ENCODE data around the gene DHRS12.
A peak's percentile ranks its signal among the peaks of the same experiment; 100 is the strongest.

Gene DHRS12

GRCh38 chr13:51805925-51806324 is 2.0 kb upstream of the DHRS12 start:
- DNase-seq = no peak

- DNase-seq = no peak
These were observed 1.4 kb upstream of the DHRS12 start for GRCh38 chr13:51805313-51805712.

- peak; percentile 39 to 41 for DNase-seq
These were observed 571 bp upstream of the DHRS12 start for GRCh38 chr13:51804295-51805172.

DNA sequence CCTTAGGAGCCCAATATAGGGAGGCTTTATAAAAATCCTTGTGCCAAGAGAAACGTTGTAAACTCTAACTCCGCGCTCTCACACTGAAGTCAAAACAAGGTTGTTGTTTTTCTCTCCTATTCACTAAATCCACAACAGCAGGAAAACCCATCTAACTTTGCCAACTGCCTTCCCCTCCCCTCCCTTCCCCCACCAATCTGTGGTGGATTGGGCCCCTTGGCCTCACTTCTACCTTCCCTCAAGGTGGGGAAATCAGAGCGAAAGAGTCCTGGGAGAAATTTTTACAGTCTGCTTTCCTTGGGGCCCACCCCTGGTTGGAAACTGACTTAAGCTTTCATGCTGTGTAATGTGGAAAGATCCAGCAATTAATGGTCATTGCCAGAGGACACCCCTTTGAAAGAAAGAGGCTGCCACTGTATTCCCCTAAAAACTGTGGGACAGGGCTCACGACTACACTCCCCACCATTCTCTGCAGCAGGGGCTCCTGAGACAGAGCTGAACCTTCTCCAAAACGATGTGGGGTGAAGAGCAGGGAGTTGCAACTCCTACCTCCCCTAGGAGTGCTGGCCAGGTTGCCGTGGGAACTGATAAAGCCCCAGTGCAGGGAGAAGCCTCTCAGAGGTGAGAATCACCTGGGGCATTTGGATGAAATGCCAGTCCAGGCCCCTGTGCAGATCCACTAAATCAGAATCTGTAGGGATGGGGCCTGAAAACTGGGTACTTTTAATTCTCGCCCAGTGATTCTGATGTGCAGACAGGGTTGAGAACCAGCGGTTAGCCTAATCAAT is 1.1 kb downstream of the DHRS12 start:
- no peak for DNase-seq

- DNase-seq = no peak
These were observed 2.3 kb downstream of the DHRS12 start for GRCh38 chr13:51801631-51802099.

DNA sequence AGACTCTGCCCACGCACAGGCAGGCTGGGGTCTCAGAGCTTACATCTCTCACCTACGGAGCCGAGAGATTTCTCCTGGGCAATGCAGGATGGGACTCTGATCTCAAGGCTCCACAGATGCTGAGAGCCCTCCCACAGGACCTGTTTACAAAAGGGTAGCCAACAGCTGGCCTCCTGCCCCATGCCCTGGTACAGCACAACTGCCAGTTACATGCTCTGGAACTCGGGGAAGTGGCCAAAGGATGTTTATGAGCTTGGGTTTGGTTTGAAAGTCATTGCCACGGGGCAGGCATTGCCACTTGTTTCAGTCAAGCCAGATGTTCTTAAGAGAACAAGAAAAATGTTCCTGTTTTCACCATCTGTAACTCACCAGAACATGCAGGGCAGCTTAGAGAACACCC is 3.5 kb downstream of the DHRS12 start:
- DNase-seq = no peak

GRCh38 chr13:51799261-51799660 is 4.7 kb downstream of the DHRS12 start:
- no peak for DNase-seq

DNA sequence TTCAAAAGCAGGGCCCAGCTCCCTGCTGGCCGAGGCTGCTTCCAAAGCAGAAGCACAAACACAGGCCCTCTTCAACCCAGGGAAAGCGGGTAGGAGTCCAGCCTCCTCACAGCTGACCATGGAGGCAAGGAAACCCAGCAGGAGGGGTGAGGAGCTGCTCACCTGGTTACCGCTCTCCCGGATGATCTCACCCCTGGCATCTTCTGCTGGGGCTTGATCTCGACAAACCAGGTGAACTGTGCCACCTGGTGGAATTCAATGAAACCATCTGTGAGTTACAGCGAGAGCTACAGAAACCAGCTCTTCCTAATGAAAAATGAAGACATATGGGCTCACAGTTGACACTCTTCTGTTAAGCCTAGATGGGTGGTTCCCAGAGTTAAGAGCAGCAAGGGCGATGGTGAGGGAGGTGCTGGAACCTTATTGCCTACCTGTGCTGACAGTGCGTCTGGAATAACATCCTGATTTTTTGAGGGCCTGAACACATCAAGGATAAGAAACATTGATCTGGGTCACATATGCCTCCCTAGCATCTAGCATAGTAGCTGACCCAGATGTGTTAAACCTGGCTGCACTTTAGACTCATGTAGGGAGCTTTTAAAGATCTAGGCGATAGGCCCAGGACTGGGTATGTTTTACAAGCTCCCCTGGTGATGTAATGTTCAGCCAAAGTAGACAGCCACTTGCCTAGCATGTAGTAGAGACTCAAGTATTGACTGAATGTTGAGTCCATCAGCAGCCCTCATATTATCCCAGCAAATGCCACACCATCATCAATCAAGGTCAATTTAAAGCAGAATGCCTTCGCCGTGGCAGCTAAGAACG is 6.1 kb downstream of the DHRS12 start:
- peak; percentile 60 to 62 for DNase-seq

DNA sequence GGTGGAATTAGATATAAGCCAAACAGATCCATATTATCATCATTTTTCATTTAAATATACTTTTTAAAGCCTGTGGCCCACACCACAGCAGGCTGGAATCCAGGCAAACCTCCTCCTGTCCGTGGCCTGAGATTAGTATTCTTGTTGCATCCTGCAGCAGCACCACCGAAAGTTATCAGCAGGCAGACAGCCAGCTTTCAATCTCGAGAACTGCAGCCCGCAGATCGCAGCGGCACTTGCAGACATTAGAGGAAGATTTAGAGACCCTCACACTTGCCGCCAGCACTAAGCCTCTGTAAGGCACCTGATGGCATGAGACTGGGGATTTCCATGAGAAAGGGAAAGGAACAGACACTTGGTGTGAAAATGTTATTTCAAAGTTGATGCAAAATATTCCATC is 7.4 kb downstream of the DHRS12 start:
- DNase-seq = no peak

DNA sequence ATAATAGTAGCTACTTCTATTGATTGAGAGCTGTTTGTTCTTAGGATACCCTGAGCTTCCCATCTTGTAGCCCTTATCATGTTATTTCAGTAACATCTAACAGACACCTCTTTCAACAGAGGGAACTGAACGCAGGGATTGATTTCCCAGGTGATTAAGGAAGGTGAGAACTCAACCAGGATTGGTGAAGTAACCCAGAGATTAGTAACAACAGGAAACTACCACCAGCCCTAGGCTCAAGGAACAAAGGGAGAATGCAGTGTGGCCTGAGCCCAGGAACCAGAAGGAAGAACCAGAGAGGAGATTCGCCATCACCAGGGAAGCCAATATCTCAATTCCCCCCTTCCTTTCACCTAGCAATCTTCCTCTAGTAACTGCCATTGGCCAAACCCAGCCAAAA is 8.5 kb downstream of the DHRS12 start:
- DNase-seq = no peak

GRCh38 chr13:51794964-51795363 is 9.0 kb downstream of the DHRS12 start:
- no peak for DNase-seq

GRCh38 chr13:51793570-51794271 is 10.2 kb downstream of the DHRS12 start:
- peak; percentile 40 to 56 for DNase-seq

- no peak for DNase-seq
These were observed 17.3 kb downstream of the DHRS12 start for GRCh38 chr13:51786425-51787265.

- no peak for DNase-seq
These were observed 18.1 kb downstream of the DHRS12 start for GRCh38 chr13:51785712-51786424.

- DNase-seq = no peak
These were observed 19.9 kb downstream of the DHRS12 start for GRCh38 chr13:51784097-51784496.

DNA sequence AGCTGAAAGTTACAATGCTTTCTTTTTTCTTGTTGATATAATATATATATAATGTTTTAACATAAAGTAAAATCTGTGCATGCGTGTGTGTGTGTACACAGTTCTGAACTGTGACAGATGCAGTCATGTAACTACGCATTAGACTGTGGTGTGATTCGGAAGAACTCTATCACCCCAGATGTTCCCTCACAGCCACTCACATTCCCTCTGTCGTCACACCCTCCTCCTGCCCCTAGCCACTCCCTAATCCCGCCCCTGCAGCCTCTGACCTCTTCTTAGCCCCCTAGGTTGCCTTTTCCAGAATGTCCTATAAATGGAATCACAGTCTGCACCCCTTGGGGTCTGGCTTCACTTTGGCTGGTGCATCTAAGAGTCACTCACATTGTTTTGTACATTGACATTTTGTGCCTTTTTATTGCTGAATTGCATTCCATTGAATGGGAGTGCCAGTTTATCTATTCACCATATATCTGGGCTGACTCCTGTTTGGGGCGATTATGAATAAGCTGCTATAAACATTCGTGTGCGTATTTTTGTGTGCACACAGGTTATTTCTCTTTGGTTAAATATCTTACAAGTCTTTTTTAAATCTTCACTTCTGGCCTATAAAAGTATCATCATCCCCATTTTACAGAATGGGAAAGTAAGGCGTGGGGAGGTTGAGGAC is 20.4 kb downstream of the DHRS12 start:
- DNase-seq = no peak

- no peak for DNase-seq
These were observed 21.8 kb downstream of the DHRS12 start for GRCh38 chr13:51782026-51782710.

DNA sequence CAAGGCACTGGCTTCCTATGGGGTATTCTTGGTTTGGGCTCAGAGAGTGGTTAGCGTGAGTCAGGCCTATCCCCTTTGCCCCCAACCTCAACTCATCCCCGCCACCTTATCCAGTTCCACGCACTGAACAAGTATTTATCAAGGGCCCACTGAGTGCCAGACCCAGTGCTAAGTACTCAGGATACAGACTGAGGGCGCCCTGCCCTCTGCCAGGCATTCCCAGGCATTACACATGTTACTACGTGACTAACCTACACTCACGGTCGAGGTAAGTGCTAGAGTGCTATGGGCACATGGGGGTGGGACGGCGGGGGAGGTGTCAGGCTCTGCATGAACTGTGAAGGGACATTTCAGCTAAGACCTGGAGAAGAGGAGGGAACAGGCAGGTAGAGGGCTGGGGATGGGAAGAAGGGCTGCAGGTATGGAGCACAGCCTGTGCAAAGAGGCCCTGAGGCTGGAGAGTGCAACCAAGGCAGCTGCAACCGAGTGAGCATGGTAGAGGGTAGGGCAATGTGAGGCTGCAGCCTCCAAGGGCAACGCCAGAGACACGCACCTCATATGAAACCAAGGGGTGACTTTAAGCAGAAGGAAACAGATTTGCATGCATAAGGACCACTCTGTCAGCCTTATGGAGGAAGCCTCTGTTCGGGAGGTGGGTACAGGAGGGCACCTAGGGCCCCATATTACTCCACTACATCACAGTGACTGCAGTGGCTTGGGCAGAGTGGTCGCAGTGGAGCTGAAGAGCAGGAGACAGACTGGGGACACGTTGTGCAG is 22.5 kb downstream of the DHRS12 start:
- no peak for DNase-seq

- DNase-seq = no peak
These were observed 23.9 kb downstream of the DHRS12 start for GRCh38 chr13:51780099-51780498.
